ENCODE measurements around the gene PXMP4.

Gene PXMP4

DNA sequence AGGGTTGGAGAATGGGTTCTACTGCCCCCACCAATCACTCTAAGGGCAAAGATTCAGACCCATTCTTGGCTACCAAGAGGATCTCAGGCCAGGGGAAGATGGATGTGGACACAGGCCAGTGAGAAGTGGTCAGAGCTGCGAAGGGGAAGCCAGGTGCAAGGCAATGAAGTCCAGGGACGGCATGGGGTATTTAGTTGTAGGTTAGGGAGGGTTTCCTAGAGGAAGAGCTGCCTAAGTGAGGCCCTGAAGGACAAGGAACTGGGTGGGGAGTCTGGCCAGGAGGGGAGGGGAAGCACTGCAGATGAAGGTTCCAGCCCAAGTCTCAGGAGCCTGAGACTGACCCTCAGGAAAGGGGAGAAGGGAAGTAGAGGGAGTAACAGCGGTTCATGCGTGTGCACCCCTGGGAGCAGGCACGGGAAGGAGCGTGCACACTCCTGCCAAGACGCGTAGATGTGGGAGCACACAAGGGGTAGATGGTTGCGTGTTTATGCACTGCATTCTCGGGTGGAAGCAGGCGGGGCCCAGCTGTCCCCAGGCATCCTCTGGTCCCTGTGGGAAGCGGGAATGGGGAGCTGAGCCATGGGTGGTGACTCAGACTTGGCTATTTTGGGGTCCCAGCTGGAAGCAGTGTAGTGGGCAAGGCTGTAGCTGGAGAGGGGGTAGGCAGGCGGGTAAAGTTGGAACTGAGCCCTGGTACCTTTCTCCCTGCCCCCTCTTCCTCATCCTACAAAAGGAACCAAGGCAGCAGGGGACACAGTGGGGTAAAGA, 50.1 kb downstream of the PXMP4 start:
- DNase-seq (ENCODE audit: low read depth): no peak

DNA sequence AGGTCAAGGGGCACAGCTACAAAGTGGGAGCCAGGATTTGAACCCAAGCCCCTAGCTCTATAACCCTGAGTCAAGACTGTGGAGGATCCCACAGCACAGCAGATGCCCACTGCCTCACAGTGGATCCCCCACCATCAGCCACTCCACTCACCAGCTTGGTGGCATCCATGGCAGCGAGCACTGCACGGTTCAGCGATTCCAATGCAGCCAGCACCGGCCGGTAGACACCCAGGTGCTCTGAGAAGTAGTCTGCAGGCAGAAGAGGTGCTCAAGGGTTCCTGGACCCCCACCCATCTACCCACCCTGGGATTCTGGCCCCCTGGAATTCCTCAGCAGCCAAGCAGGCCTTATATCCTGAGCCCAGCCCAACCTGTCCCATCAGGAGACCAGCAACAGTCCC, 50.9 kb downstream of the PXMP4 start:
- no peak for DNase-seq (ENCODE audit: low read depth)

DNA sequence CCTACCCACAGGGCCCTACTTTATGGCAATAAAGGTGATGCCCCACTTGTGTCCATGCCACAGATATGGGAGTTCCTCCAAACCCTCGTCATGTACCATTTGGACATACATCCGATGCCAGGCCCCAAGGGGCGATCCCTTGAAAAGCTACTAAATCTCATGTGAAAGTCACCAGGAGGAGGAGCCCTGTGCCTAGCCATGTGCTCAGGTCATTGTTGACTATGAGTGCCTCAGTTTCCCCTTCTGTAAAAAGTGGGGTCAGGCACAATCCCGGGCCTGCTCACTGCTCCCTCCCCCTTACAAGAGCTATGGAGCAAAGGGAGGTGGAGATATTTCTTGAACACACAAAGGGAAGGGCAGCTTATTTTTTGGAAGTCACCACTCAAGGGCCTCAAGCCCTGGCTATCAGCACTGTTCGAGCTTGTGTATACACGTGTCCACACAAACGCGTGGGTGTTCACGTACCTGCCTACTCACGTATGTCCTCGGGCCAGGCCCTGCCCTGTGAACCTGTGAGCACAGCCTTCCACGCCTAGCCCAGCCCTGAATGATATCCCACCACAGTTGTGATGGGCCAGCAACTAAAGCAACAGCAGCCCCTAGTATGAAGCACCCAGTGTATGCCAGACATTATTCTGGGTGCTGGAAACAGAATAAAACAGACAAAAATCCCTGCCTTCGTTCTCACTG, 51.5 kb downstream of the PXMP4 start:
- DNase-seq (ENCODE audit: low read depth): no peak

DNA sequence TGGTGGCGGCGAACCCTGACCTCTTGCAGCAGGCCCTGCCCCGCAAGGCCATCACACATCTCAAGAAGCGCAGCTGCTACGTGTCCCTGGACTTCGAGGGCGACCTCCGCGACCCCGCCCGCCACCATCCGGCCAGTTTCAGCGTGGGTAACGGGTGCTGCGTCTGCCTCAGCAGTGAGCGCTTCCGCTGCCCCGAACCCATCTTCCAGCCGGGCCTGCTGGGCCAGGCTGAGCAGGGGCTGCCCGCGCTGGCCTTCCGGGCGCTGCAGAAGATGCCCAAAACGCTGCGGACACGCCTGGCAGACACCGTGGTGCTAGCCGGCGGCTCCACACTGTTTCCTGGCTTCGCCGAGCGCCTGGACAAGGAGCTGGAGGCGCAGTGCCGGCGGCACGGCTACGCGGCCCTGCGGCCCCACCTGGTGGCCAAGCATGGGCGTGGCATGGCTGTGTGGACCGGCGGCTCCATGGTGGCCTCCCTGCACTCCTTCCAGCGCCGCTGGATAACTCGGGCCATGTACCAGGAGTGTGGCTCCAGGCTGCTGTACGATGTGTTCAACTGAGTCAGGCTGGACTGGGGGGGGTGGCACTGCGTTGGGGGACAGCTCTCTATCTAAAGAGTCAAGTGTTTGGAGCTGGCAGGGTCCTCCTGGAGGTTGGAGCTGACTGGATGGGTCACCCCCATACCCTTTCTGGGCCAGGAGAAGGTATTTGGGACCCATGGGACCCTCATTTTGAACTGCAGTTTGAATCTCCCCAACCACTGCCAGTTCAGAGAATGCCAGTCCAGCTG, 52.2 kb downstream of the PXMP4 start:
- DNase-seq (ENCODE audit: low read depth): peak; percentile 90

DNA sequence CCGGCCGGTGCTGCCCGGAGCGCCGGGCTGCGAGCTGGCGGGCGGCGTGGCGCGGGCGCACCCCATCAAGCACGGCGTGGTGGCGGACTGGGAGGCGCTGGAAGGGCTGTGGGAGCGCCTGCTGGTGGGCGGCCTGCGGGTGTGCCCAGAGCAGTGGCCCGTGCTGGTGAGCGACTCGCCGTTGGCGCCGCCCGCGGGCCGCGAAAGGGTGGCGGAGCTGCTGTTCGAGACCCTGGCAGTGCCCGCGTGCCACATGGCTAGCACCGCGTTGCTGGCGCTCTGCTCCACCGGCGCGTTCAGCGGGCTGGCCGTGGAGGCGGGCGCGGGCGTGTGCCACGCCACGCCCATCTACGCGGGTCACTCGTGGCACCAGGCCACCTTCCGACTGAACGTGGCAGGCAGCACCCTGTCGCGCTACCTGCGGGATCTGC, 52.9 kb downstream of the PXMP4 start:
- no peak for DNase-seq (ENCODE audit: low read depth)

DNA sequence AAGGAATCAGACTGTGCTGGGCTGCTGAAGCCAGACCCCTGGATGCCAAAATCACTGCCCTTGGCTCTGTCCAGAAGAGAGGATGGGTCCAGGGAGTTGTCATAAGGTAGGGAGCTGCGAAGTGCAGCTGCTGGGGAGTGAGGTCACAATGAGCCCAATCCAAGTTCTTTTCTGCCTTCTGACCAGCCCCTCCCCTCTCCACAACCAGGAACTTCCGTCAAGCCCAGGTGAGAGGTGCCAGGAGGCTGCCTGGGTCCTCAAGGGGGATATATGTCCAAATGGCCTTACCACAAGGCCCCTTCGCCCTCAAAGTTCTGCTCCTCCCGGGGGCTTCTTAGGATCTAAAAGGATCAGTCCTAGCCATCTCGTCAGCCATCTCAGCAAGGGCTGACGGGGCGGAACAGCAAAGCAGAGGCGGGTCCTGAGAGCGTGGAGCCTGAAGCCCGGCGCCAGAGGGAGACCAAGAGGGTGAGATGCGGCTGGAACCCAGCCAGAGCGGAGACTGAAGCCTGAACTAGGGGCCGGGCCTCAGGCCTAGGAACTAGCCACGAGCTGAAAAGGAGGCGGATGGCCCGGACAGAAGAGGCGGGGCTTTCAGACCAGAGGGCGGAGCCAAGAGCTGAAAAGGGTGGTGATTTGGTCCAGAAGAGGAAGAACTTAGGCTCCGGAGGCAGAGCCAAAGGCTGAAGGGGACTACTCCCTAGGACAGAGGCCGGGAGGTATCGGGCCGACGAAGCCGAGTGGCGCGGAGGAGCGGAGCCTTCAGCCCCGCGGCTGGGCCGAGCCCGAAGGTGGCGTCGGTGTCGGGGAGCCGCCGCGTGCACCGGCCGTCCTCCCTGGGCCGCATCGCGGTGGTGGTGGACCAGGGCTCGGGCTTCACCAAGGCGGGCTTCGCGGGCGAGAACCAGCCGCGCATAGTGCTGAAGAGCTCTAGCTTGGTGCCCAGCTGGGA, 53.5 kb downstream of the PXMP4 start, which contains the start of gene ACTL10:
Gene ACTL10 (plus strand): TSS at position 651 of the 952 bp plus-strand sequence. CDS start 555 bp downstream, outside the sequence.
- peak; percentile 100 for DNase-seq (ENCODE audit: low read depth)

DNA sequence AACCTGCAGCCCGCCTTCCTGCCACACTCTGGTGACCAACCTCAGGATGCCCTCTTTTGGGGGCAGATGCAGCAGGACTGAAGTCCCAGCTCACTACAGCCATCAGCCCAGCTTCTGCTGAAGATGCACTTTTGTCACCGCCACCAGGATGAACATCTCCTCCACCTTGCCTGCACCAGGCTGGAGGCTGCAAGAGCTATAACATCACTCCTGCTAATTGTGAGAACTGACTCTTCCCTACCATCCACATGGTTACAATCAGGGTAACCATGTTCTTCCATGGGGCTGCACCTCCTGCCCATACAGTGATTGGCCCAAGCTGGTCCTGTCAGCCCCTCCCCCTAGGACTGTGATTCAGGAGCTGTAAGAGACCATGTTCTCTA, 55.4 kb downstream of the PXMP4 start:
- DNase-seq (ENCODE audit: low read depth): peak; percentile 34

DNA sequence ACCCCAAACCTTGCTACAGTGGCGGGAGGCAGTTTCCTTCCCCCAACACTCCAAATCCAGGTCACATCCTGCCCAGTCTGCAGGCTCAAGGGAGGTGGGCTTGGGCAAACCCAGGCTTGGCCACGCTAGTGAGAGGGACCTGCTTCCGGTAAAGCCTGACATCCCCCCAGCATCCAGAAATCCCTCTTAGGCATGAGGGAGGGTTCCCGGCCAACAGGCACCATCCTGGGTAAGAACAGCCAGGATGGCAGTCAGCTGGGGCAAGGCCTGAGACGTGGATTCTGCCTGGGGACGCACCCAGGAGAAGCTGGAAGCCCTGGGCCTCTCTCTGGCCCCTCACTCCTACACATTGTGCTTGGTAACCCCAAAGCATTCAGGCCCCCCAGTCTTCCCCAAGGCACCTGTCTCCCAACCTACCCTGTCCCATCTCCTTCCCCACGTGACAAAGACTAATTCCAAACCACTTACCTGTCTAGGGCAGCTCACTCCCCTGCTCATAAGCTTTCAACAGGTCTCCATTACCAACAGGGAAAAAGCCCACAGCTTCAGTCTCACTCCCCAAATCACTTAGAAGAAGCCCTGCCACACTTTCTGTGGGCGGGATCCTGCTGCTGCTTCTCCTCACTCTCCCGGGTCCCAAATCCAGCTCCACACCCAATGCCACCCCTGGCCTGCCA, 55.9 kb downstream of the PXMP4 start:
- DNase-seq (ENCODE audit: low read depth): no peak

DNA sequence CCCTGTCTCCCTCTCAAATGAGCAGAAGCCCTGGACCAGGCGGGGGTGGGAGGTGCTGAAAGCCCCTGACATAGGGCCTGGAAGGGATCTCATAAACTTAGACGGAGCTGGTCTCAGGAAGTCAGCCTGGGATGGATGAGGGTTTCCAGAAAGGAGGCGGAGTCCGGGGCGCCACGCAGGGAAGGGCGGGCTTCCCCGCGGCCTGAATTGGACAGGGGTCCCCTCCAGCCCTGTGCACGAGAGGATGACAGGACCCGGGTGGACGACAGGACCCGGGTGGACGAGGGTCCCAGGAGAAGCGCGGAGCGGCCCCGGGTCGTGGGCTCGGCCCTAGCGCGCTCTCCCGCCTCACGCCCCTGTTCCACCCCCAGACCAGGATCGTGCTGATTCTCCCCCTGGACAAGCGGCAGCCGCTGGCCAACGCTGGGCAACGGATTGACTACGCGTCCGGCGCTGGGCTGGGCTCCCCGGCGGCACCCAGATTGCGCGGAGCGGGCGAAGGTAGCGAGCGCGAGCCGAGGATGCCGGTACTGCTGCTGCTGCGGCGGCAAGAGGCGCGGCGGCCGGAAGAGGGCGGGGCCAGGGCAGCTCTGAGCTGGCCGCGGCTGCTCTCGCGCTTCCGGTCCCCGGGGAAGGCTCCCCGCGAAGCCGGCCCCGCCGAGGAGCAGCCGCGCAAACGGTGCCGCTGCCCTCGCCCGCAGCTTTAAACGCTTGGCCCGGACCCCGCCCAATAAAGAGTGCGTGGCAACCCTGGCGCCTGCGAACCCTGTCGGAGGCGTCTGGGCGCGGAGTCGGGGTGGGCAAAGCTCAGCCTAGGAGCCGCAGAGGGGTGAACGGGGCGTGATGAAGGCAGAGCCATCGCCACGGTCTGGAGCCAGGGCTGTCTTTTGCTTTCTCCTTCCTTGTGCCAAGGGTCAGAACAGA, 56.7 kb downstream of the PXMP4 start:
- peak; percentile 87 for DNase-seq (ENCODE audit: low read depth)

DNA sequence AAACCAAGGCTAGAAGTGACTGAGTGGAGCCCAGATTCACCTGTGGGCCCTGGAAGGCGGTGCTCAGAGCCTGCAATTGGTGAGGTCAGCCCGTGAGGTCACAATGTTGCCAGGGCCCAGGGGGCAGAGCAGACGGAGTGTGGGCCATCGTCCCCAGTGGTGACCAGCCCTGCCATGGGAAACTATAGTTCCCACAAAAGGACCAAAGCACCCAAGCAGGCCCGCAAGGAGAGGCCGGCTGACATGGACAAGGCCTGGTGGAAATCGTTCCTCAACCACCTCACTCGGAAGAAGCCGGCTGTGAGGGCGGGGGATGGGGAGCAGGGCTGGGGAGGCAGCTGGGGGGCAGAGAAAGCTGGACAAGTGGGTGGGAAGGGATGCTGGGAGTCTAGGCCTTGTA, 57.9 kb downstream of the PXMP4 start, which contains the start of gene C20orf144:
Gene C20orf144 (plus strand): TSS at position 156 of the 400 bp plus-strand sequence. CDS start 19 bp downstream, at position 175.
- no peak for DNase-seq (ENCODE audit: low read depth)

DNA sequence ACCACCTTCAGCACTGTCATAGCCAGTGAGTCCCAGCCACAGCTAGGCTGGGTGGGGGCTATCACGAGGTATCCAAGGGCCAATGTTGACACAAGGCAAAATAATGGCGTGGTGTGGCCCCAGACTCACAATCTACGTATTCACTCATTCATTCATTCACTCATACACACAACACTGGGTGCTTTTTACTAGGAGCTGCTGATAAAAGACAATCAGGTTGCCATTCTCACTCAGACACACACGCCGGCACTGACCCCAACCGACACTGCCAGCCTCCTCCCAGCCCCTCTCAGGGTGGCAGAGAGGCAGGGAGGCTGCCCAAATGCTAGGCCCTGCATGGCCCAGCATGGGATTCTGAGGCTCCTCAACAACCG, 59.4 kb downstream of the PXMP4 start:
- DNase-seq (ENCODE audit: low read depth): no peak

DNA sequence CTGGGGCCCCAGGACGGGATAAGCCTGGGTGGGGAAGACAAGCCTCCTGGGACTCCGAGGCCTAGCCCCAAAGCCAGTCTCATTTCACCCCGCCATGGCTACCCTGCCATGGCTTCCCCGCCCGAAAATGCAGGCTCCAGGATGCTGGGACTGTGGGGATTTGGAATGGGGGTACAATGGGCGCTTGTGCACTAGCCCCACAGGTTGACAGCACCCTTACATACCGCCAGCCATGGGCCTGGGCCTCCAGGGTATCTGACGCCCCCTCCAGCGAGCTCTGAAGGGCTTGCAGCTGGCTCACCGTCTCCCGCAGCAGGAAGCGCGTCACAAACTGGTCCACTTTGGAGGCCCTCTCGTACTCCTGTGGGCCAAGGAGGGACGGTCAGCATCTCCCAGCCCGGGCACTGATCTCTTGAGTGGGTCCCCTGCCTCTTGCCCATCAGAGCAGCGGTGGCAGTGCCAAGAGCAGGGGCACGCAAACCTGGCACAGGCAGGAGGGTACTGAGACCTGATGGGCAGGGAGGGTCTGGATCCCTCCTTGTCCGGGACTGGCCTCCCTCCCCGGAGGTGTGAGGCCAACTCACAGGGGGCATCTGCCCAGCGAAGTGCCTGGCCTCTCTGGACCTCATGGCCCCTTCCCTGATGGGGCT, 60.0 kb downstream of the PXMP4 start:
- no peak for DNase-seq (ENCODE audit: low read depth)

DNA sequence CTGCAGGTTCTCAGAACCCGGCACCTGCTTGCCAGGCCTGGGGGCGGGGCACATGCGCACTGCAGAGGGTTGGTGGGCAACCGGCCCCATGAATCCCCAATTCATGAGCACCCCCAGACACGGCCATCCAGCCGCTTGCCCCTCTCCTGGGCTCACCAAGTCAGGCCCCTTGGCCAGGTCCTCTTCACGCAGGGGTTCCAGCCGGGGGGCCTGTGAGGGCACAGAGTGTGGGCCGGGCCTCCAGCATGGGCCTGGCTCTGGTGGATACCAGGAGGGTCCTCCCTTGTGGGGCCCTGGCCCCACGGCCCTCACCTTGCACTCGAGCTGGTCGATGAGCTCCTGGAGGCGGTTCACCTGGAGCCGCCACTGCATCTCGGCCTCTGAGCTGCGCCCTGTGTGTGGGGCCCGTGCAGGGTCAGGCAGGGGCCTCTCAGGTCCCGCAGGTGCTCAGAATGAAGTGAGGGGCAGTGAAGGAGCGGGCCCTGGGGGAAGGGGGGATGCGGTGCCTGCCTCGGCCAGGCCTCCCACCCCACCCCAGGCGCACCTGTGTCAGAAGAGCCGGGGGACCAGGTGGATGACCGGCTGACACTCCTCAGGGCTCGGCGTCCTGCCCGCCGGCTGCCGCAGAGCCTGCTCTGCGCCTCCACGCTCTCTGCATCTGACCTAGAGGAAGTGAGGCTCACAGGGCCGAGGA, 60.6 kb downstream of the PXMP4 start:
- DNase-seq (ENCODE audit: low read depth): no peak

DNA sequence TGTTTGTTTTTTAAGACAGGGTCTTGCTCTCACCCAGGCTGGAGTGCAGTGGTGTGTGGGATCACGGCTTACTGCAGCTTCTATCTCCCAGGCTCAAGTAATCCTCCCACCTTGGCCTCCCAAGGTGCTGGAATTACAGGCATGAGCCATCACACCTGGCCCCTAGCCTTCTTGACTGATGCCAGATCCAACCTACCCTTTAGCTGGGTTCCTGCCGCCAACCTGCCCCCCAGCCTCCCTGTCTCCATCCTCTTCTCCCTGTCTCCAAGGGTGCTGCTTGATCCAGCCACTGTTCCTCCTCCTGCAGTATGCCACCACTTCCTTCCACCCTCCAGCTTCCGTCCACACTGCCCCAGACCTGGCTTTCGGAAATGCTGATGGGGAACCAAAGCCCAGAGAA, 61.2 kb downstream of the PXMP4 start:
- DNase-seq (ENCODE audit: low read depth): no peak

DNA sequence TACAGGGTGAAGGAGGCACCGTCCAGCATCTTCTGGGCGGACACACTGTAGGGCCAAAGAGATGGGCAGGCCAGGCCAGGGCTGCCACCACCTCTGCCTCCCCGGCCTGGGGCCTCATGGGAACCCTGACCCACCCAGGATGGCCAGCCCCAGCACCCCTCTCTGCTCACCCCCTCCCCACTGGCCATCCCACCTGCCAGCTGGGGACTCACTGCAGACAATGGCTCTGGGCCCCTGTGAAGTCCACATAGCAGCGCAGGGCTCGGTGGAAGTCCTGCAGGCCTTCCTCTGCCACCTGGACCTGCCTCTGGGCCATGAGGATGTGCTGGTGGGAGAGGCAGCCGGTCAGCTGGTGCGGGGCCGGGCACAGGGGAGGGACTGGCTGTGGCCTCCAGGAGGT, 61.6 kb downstream of the PXMP4 start:
- no peak for DNase-seq (ENCODE audit: low read depth)

DNA sequence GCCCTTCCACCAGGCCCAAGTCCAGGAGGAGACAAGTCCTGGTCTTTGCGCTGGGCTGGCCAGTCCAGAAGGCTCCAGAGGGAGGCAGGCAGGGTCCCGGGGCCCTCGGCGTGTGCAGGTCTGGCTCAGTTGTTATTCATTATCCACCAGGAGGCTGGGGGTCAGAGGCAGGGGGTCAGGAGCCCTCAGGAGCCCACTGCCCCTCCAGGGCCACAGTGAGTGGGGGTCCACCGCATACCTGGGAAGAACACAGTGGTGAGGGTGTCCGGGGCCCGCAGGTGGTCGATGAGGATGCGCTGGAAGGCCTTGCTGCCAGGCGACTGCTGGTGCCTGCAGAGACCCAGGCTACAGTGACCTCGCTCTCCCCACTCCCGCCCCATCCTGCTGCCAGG, 62.4 kb downstream of the PXMP4 start:
- no peak for DNase-seq (ENCODE audit: low read depth)

DNA sequence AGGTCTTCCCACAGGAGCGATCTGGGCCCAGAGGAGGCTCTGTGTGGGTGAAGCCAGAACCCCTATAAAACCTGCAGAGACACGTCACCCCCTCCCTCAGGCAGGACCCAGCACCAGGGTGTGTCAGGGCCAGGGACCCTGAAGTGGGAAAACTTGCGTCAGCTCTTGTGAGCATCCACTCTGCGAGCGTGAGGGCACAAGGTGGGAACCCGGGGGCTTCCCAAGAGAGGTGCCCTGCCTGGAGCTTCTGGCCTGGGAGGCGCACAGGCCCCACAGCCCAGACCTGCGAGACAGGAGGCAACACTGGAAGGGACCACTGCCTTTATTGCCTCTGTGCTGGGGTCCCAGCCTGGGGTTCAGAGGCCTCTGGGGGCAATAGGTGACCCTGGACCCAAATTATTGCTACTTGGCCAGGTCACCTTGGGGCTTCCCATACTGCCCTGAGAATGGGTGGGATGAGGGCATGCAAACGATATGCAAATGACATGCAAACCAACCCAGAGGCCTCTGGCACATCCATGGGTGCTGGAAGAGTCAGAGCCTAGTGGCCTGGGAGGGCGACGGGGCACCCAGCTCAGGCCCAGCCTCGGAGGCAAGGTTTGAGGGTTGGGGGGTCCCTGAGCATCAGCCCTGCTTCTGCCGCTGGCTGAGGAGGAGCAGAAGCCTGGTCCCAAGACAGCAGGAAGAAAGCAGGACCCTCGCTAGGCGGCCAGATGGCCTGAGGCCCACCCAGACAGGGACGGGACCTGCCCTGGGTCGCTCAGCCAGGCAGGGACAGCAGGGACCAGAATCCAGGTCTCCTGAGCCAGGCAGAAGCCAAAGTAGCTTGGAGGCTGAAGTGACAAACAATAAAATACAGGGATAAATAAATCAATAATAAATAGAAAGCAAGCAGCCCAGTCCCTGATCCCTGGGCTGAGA, 63.1 kb downstream of the PXMP4 start:
- DNase-seq (ENCODE audit: low read depth): no peak

Measured in ELR (cell line).